HG03521 (cell line): ENCODE measurements around the gene CWC15.
"Not testable (repeated sequence)": the region's sequence is repeated elsewhere in the genome, so short reads cannot be mapped to it uniquely, and the experiment has no call there.

Experiments used
- ATAC-seq: cut with Tn5 transposase; IDR thresholded peaks from one replicate; pipeline ENCODE4 v1.9.1; 2021; ENCODE audit warnings: mild to moderate bottlenecking, moderate library complexity; ENCODE audit not compliant: unreplicated experiment

Gene CWC15

DNA sequence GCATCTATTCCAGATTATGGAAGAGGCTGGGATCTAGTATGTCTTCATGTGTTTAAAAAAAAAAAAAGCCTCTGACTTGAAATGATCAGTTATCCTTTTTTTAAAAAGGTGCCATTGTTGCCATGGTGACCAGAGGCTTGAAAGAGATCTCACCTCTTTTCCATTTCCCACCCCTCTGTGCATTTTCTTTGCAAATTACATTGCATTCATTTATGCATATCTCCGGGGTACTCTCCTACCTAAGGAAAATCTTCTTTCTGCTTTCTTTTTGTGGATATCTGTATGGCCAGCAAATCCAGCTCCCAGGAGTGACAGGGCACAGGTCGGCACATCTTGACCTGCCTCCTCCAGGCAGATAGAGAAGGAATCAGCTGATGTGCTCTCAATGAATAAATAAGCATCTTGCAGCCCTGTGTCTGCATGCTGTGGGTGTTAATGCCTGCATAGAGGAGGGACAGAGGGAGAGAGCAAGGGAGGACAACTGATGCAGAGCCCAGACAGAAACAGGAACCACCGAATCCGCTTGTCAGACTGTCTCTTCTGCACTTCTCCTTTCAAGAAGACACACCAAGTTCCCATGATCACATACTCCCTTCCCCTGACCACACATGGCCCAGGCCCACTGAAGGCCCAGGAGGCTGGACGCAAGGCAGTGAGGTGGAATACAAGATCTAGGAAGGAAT is 50.9 kb downstream of the CWC15 start:
- ATAC-seq = no peak

DNA sequence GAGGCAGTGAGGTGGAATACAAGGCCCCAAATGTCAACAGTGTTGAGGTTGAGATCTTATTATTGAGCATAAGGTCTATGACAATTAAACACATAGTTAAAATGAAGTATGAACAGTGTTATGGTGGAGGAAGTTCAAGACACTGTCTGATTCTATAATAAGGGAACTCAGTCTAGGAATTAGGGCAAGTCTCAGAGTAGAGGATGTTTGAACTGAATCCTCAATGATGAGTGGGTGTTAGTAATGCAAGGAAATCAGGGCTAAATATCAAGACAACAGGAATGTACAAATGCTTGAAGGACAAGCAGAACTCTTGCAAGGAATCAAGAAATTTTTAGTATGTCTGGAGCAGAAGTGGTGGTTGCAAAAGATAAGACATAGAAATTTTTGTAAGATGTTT is 53.0 kb downstream of the CWC15 start:
- no peak for ATAC-seq

- ATAC-seq = not testable (repeated sequence)
Observed at GRCh38 chr11:94913718-94914394, 59.5 kb downstream of the CWC15 start.

DNA sequence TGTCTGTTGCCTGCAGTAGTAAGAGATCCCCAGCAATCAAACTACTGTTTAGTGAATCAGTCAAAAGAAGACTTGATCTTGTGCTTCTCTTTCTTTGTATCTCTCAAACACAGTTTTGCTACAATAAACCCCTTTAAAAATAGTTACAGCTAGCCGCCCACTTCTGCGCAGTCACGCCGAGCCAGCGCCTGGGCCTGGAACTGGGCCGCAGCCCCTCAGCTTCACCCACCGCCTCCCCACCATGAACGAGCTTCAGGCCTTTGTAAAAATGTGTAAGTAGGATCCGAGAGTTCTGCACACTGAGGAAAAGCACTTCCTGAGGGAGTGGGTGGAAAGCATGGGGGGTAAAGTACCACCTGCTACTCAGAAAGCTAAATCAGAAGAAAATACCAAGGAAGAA is 60.5 kb downstream of the CWC15 start:
- no peak for ATAC-seq
